Activated CD4-positive, alpha-beta memory T cell treated with anti-CD3 and anti-CD28 coated beads, Interleukin-2, amount 10 ng/mL, durations not matched to agents 7 days and 5 days (primary cell): Measurements from ENCODE around the gene ARVCF. TPM values are rescaled to one million over a fixed set of nuclear protein-coding genes. Genes with fewer than 3 reads are reported as not detected.
A peak's percentile ranks its signal among the peaks of the same experiment; 100 is the strongest.

Source experiments
- CTCF ChIA-PET: fragments of 350-600 bp; sonication (Branson Sonifier 250); formaldehyde crosslinking; loops from one replicate; lab custom pipeline; 2021; ENCODE audit warnings: antibody characterized with exemption, inconsistent platforms; lab: Charles Lee
- POLR2A ChIA-PET: fragments of 350-600 bp; sonication (Branson Sonifier 250); formaldehyde crosslinking; loops from one replicate; lab custom pipeline; 2021; ENCODE audit warnings: antibody characterized with exemption; lab: Charles Lee
- DNase-seq: peaks from one replicate; pipeline ENCODE4 v3.0.0-alpha.2; 2020
- H3K27ac Mint-ChIP-seq: one replicate; pipeline ENCODE4 v1.8.0; 2021; ENCODE audit warnings: mild to moderate bottlenecking, mixed read lengths
- H3K27me3 Mint-ChIP-seq: one replicate; pipeline ENCODE4 v1.8.0; 2021; ENCODE audit warnings: mixed read lengths
- H3K36me3 Mint-ChIP-seq: one replicate; pipeline ENCODE4 v1.8.0; 2021; ENCODE audit warnings: low read depth, mixed read lengths
- H3K4me1 Mint-ChIP-seq: one replicate; pipeline ENCODE4 v1.8.0; 2021; ENCODE audit warnings: mixed read lengths
- H3K4me3 Mint-ChIP-seq: one replicate; pipeline ENCODE4 v1.8.0; 2021; ENCODE audit warnings: mild to moderate bottlenecking, mixed read lengths
- H3K9me3 Mint-ChIP-seq: one replicate; pipeline ENCODE4 v1.8.0; 2021; ENCODE audit warnings: mixed read lengths
- total RNA-seq, 2 experiments: library from RNA; stranded (reverse); gene quantifications; one replicate each; pipeline ENCODE4 v1.2.3, GENCODE V29; 2021

The ARVCF gene
- total RNA-seq, 2 experiments from 2014 or later: 0.58 to 0.71 TPM

GRCh38 chr22:20022978-20023613 lies 6.5 kb upstream of the ARVCF start:
- H3K4me3 Mint-ChIP-seq: peak overlapping the region; percentile 1
- H3K27me3 Mint-ChIP-seq: peaks cover 7% of the 10 kb centered on the region
- no peak overlapping the region for H3K27ac Mint-ChIP-seq
- peaks cover 31% of the 10 kb centered on the region for H3K4me1 Mint-ChIP-seq
- peaks cover 4% of the 10 kb centered on the region for H3K36me3 Mint-ChIP-seq
- no peak for DNase-seq
- CTCF ChIA-PET: no interaction called here
- POLR2A ChIA-PET: interaction anchor here (2.6 kb wide), 1 partner anchor 9 kb away, joined by 41 read pairs; no protein-coding TSS in a partner anchor
- no peaks in the 10 kb centered on the region for H3K9me3 Mint-ChIP-seq

- peaks cover 14% of the 10 kb centered on the region for H3K27me3 Mint-ChIP-seq
- DNase-seq: no peak
- H3K4me3 Mint-ChIP-seq: peak overlapping the region; percentile 91
- peak overlapping the region; percentile 81 for H3K27ac Mint-ChIP-seq
- ChIA-PET POLR2A (interaction anchor here (1.1 to 2.6 kb wide), 7 partner anchors 10 to 95 kb away, joined by 3 to 41 read pairs (median 6); partner anchors contain the start of genes RANBP1 and TRMT2A), CTCF (no interaction called here)
- H3K9me3 Mint-ChIP-seq: no peaks in the 10 kb centered on the region
- H3K4me1 Mint-ChIP-seq: peaks cover 33% of the 10 kb centered on the region
- H3K36me3 Mint-ChIP-seq: peaks cover 4% of the 10 kb centered on the region
Measured at GRCh38 chr22:20022231-20022977, 5.8 kb upstream of the ARVCF start.

- Mint-ChIP-seq H3K4me3 (peak overlapping the region; percentile 91), H3K9me3 (no peaks in the 10 kb centered on the region), H3K36me3 (peaks cover 4% of the 10 kb centered on the region), H3K27ac (peak overlapping the region; percentile 81), H3K4me1 (peaks cover 35% of the 10 kb centered on the region), H3K27me3 (peaks cover 17% of the 10 kb centered on the region)
- DNase-seq: no peak
- ChIA-PET POLR2A (interaction anchor here (0.6 to 2.6 kb wide), 17 partner anchors 10 to 543 kb away, joined by 3 to 41 read pairs (median 3); partner anchors contain the start of genes RANBP1 and TRMT2A), CTCF (no interaction called here)
Measured at GRCh38 chr22:20021196-20022181, 4.9 kb upstream of the ARVCF start.

GRCh38 chr22:20020533-20021195 lies 4.0 kb upstream of the ARVCF start, which contains the start of gene TANGO2:
Gene TANGO2 (plus strand): TSS chr22:20021110. CDS start chr22:20036799, 15,689 bp downstream.
- Mint-ChIP-seq H3K27me3 (peaks cover 17% of the 10 kb centered on the region), H3K36me3 (peaks cover 4% of the 10 kb centered on the region), H3K4me1 (peaks cover 32% of the 10 kb centered on the region), H3K27ac (peak within 1 kb of the TSS; percentile 86), H3K9me3 (no peaks in the 10 kb centered on the region), H3K4me3 (peak within 1 kb of the TSS; percentile 91)
- ChIA-PET POLR2A (interaction anchor here (0.6 to 2.6 kb wide), 18 partner anchors 9 to 543 kb away, joined by 3 to 41 read pairs (median 3); partner anchors contain the start of genes RANBP1 and TRMT2A), CTCF (no interaction called here)
- DNase-seq: peak; percentile 94

- no peaks in the 10 kb centered on the region for H3K9me3 Mint-ChIP-seq
- ChIA-PET POLR2A (interaction anchor here (0.6 to 2.6 kb wide), 15 partner anchors 8 to 98 kb away, joined by 3 to 41 read pairs (median 3); partner anchors contain the start of genes RANBP1 and TRMT2A), CTCF (no interaction called here)
- DNase-seq: no peak
- peaks cover 32% of the 10 kb centered on the region for H3K4me1 Mint-ChIP-seq
- H3K4me3 Mint-ChIP-seq: peak overlapping the region; percentile 84
- peaks cover 4% of the 10 kb centered on the region for H3K36me3 Mint-ChIP-seq
- H3K27ac Mint-ChIP-seq: peak overlapping the region; percentile 86
- H3K27me3 Mint-ChIP-seq: peaks cover 25% of the 10 kb centered on the region
Measured at GRCh38 chr22:20019661-20020532, 3.3 kb upstream of the ARVCF start.

- CTCF ChIA-PET: interaction anchor here (0.5 kb wide), 1 partner anchor 47 kb away, joined by 3 read pairs; no protein-coding TSS in a partner anchor
- peaks cover 26% of the 10 kb centered on the region for H3K4me1 Mint-ChIP-seq
Measured at GRCh38 chr22:20018001-20018400, 1.4 kb upstream of the ARVCF start.

GRCh38 chr22:20017622-20017958 lies 967 bp upstream of the ARVCF start:
- no peak overlapping the region for H3K27ac Mint-ChIP-seq
- H3K4me3 Mint-ChIP-seq: peak overlapping the region; percentile 73
- no peak for DNase-seq
- H3K27me3 Mint-ChIP-seq: peaks cover 28% of the 10 kb centered on the region
- POLR2A ChIA-PET: no interaction called here
- no peaks in the 10 kb centered on the region for H3K9me3 Mint-ChIP-seq
- H3K4me1 Mint-ChIP-seq: peaks cover 24% of the 10 kb centered on the region
- no peaks in the 10 kb centered on the region for H3K36me3 Mint-ChIP-seq
- CTCF ChIA-PET: interaction anchor here (0.5 kb wide), 1 partner anchor 48 kb away, joined by 3 read pairs; no protein-coding TSS in a partner anchor

More at GRCh38 chr22:20018001-20018400, 1.4 kb upstream of the ARVCF start:
- H3K27me3 Mint-ChIP-seq: peaks cover 28% of the 10 kb centered on the region
- DNase-seq: no peak
- no peaks in the 10 kb centered on the region for H3K36me3 Mint-ChIP-seq
- no peak overlapping the region for H3K27ac Mint-ChIP-seq
- POLR2A ChIA-PET: no interaction called here
- H3K9me3 Mint-ChIP-seq: no peaks in the 10 kb centered on the region
- H3K4me3 Mint-ChIP-seq: peak overlapping the region; percentile 73

- H3K27me3 Mint-ChIP-seq: peaks cover 28% of the 10 kb centered on the region
- no peaks in the 10 kb centered on the region for H3K36me3 Mint-ChIP-seq
- DNase-seq: peak; percentile 28
- H3K4me3 Mint-ChIP-seq: no peak overlapping the region
- H3K9me3 Mint-ChIP-seq: no peaks in the 10 kb centered on the region
- ChIA-PET CTCF (interaction anchor here (1.2 kb wide), 1 partner anchor 46 kb away, joined by 3 read pairs; no protein-coding TSS in a partner anchor), POLR2A (interaction anchor here (0.7 to 1.2 kb wide), 3 partner anchors 8 to 42 kb away, joined by 3 read pairs; no protein-coding TSS in a partner anchor)
- no peak overlapping the region for H3K27ac Mint-ChIP-seq
- peaks cover 19% of the 10 kb centered on the region for H3K4me1 Mint-ChIP-seq
Measured at GRCh38 chr22:20015971-20016733, 471 bp downstream of the ARVCF start.

- H3K27ac Mint-ChIP-seq: no peak overlapping the region
- peaks cover 28% of the 10 kb centered on the region for H3K27me3 Mint-ChIP-seq
- H3K4me1 Mint-ChIP-seq: peaks cover 14% of the 10 kb centered on the region
- ChIA-PET CTCF (interaction anchor here (1.2 kb wide), 1 partner anchor 45 kb away, joined by 3 read pairs; no protein-coding TSS in a partner anchor), POLR2A (interaction anchor here (0.5 to 1.2 kb wide), 3 partner anchors 17 to 469 kb away, joined by 3 read pairs; no protein-coding TSS in a partner anchor)
- DNase-seq: no peak
- no peaks in the 10 kb centered on the region for H3K9me3 Mint-ChIP-seq
- peak overlapping the region; percentile 28 for H3K4me3 Mint-ChIP-seq
- H3K36me3 Mint-ChIP-seq: no peaks in the 10 kb centered on the region
Measured at GRCh38 chr22:20015187-20015625, 1.4 kb downstream of the ARVCF start.

- H3K36me3 Mint-ChIP-seq: no peaks in the 10 kb centered on the region
- CTCF ChIA-PET: interaction anchor here (1.2 kb wide), 1 partner anchor 45 kb away, joined by 3 read pairs; no protein-coding TSS in a partner anchor
- no peak overlapping the region for H3K27ac Mint-ChIP-seq
- no peak for DNase-seq
- POLR2A ChIA-PET: interaction anchor here (0.5 to 1.2 kb wide), 2 partner anchors 40 to 470 kb away, joined by 3 read pairs; no protein-coding TSS in a partner anchor
- H3K4me3 Mint-ChIP-seq: peak overlapping the region; percentile 24
- H3K4me1 Mint-ChIP-seq: peaks cover 11% of the 10 kb centered on the region
- H3K27me3 Mint-ChIP-seq: peaks cover 28% of the 10 kb centered on the region
- no peaks in the 10 kb centered on the region for H3K9me3 Mint-ChIP-seq
Measured at GRCh38 chr22:20014526-20015186, 2.0 kb downstream of the ARVCF start.
